ENCODE data around the gene LGALS1.

LGALS1 gene

GRCh38 chr22:37677493-37677974 lies 2.1 kb downstream of the LGALS1 start:
- peak overlapping the region; percentile 46 for H3K4me3 ChIP-seq (ENCODE audit: insufficient read depth, low read depth, low read length)
- WGBS, 2 experiments: 78 to 83% methylated on average over 11 to 15 of the region's 15 CpGs
- no peak overlapping the region for H3K27ac ChIP-seq (ENCODE audit: insufficient read depth, low read depth, low read length, poor library complexity, severe bottlenecking)

GRCh38 chr22:37678372-37678771 lies 2.9 kb downstream of the LGALS1 start:
- Histone ChIP-seq H3K27me3 (ENCODE audit: control insufficient read depth, insufficient read depth, low read length, poor library complexity, severe bottlenecking) (peaks cover 17% of the 10 kb centered on the region), H3K36me3 (ENCODE audit: control insufficient read depth, insufficient read depth, low read length) (no peaks in the 10 kb centered on the region), H3K9me3 (ENCODE audit: control insufficient read depth, low read length) (no peaks in the 10 kb centered on the region), H3K4me3 (ENCODE audit: insufficient read depth, low read depth, low read length) (no peak overlapping the region), H3K4me1 (ENCODE audit: control insufficient read depth, insufficient read depth, low read length) (peaks cover 5% of the 10 kb centered on the region), H3K27ac (ENCODE audit: insufficient read depth, low read depth, low read length, poor library complexity, severe bottlenecking) (no peak overlapping the region)
- 83 to 86% methylated on average over 18 of the region's 18 CpGs for WGBS, 2 experiments

More at GRCh38 chr22:37677493-37677974, 2.1 kb downstream of the LGALS1 start:
- H3K9me3 ChIP-seq (ENCODE audit: control insufficient read depth, low read length): no peaks in the 10 kb centered on the region
- no peaks in the 10 kb centered on the region for H3K36me3 ChIP-seq (ENCODE audit: control insufficient read depth, insufficient read depth, low read length)
- H3K4me1 ChIP-seq (ENCODE audit: control insufficient read depth, insufficient read depth, low read length): peaks cover 5% of the 10 kb centered on the region
- H3K27me3 ChIP-seq (ENCODE audit: control insufficient read depth, insufficient read depth, low read length, poor library complexity, severe bottlenecking): peaks cover 17% of the 10 kb centered on the region

- WGBS, 2 experiments: 90 to 94% methylated on average over 7 to 8 of the region's 8 CpGs
- no peak overlapping the region for H3K27ac ChIP-seq (ENCODE audit: insufficient read depth, low read depth, low read length, poor library complexity, severe bottlenecking)
- no peaks in the 10 kb centered on the region for H3K9me3 ChIP-seq (ENCODE audit: control insufficient read depth, low read length)
- peaks cover 17% of the 10 kb centered on the region for H3K27me3 ChIP-seq (ENCODE audit: control insufficient read depth, insufficient read depth, low read length, poor library complexity, severe bottlenecking)
- no peaks in the 10 kb centered on the region for H3K36me3 ChIP-seq (ENCODE audit: control insufficient read depth, insufficient read depth, low read length)
- H3K4me3 ChIP-seq (ENCODE audit: insufficient read depth, low read depth, low read length): no peak overlapping the region
- H3K4me1 ChIP-seq (ENCODE audit: control insufficient read depth, insufficient read depth, low read length): peaks cover 5% of the 10 kb centered on the region
Measured at GRCh38 chr22:37679670-37680069, 4.2 kb downstream of the LGALS1 start.

- Histone ChIP-seq H3K4me1 (ENCODE audit: control insufficient read depth, insufficient read depth, low read length) (peaks cover 5% of the 10 kb centered on the region), H3K27ac (ENCODE audit: insufficient read depth, low read depth, low read length, poor library complexity, severe bottlenecking) (no peak overlapping the region), H3K4me3 (ENCODE audit: insufficient read depth, low read depth, low read length) (no peak overlapping the region), H3K36me3 (ENCODE audit: control insufficient read depth, insufficient read depth, low read length) (no peaks in the 10 kb centered on the region), H3K9me3 (ENCODE audit: control insufficient read depth, low read length) (no peaks in the 10 kb centered on the region), H3K27me3 (ENCODE audit: control insufficient read depth, insufficient read depth, low read length, poor library complexity, severe bottlenecking) (peaks cover 14% of the 10 kb centered on the region)
- 92 to 93% methylated on average over 7 of the region's 7 CpGs for WGBS, 2 experiments
Measured at GRCh38 chr22:37680191-37680851, 4.9 kb downstream of the LGALS1 start.

GRCh38 chr22:37681001-37681424 lies 5.6 kb downstream of the LGALS1 start:
- Histone ChIP-seq H3K27me3 (ENCODE audit: control insufficient read depth, insufficient read depth, low read length, poor library complexity, severe bottlenecking) (peaks cover 7% of the 10 kb centered on the region), H3K9me3 (ENCODE audit: control insufficient read depth, low read length) (no peaks in the 10 kb centered on the region), H3K4me1 (ENCODE audit: control insufficient read depth, insufficient read depth, low read length) (peaks cover 5% of the 10 kb centered on the region), H3K4me3 (ENCODE audit: insufficient read depth, low read depth, low read length) (no peak overlapping the region), H3K27ac (ENCODE audit: insufficient read depth, low read depth, low read length, poor library complexity, severe bottlenecking) (no peak overlapping the region), H3K36me3 (ENCODE audit: control insufficient read depth, insufficient read depth, low read length) (no peaks in the 10 kb centered on the region)
- 80 to 81% methylated on average over 2 of the region's 2 CpGs for WGBS, 2 experiments

- H3K36me3 ChIP-seq (ENCODE audit: control insufficient read depth, insufficient read depth, low read length): no peaks in the 10 kb centered on the region
Measured at GRCh38 chr22:37681556-37682049, 6.2 kb downstream of the LGALS1 start.

GRCh38 chr22:37684803-37685615 lies 9.6 kb downstream of the LGALS1 start:
- Histone ChIP-seq H3K36me3 (ENCODE audit: control insufficient read depth, insufficient read depth, low read length) (peaks cover 10% of the 10 kb centered on the region), H3K4me3 (ENCODE audit: insufficient read depth, low read depth, low read length) (no peak overlapping the region), H3K9me3 (ENCODE audit: control insufficient read depth, low read length) (no peaks in the 10 kb centered on the region), H3K27ac (ENCODE audit: insufficient read depth, low read depth, low read length, poor library complexity, severe bottlenecking) (no peak overlapping the region), H3K4me1 (ENCODE audit: control insufficient read depth, insufficient read depth, low read length) (no peaks in the 10 kb centered on the region), H3K27me3 (ENCODE audit: control insufficient read depth, insufficient read depth, low read length, poor library complexity, severe bottlenecking) (no peaks in the 10 kb centered on the region)
- 86 to 87% methylated on average over 15 to 16 of the region's 16 CpGs for WGBS, 2 experiments

More at GRCh38 chr22:37681556-37682049, 6.2 kb downstream of the LGALS1 start:
- Histone ChIP-seq H3K4me1 (ENCODE audit: control insufficient read depth, insufficient read depth, low read length) (peaks cover 3% of the 10 kb centered on the region), H3K27ac (ENCODE audit: insufficient read depth, low read depth, low read length, poor library complexity, severe bottlenecking) (no peak overlapping the region), H3K9me3 (ENCODE audit: control insufficient read depth, low read length) (no peaks in the 10 kb centered on the region), H3K4me3 (ENCODE audit: insufficient read depth, low read depth, low read length) (no peak overlapping the region), H3K27me3 (ENCODE audit: control insufficient read depth, insufficient read depth, low read length, poor library complexity, severe bottlenecking) (peaks cover 2% of the 10 kb centered on the region)
- WGBS, 2 experiments: 36% methylated on average over 6 of the region's 6 CpGs

- H3K27me3 ChIP-seq (ENCODE audit: control insufficient read depth, insufficient read depth, low read length, poor library complexity, severe bottlenecking): no peaks in the 10 kb centered on the region
- 3 to 5% methylated on average over 61 to 62 of the region's 62 CpGs for WGBS, 2 experiments
- H3K27ac ChIP-seq (ENCODE audit: insufficient read depth, low read depth, low read length, poor library complexity, severe bottlenecking): no peak within 1 kb of the TSS
- H3K4me3 ChIP-seq (ENCODE audit: insufficient read depth, low read depth, low read length): peak within 1 kb of the TSS; percentile 92
- H3K4me1 ChIP-seq (ENCODE audit: control insufficient read depth, insufficient read depth, low read length): no peaks in the 10 kb centered on the region
- no peaks in the 10 kb centered on the region for H3K9me3 ChIP-seq (ENCODE audit: control insufficient read depth, low read length)
- peaks cover 11% of the 10 kb centered on the region for H3K36me3 ChIP-seq (ENCODE audit: control insufficient read depth, insufficient read depth, low read length)
Measured at GRCh38 chr22:37686002-37686982, 10.9 kb downstream of the LGALS1 start, which contains the start of gene NOL12. Gene NOL12 (plus strand): TSS chr22:37686343. CDS start chr22:37686393, 50 bp downstream.

GRCh38 chr22:37690407-37690806 lies 15.0 kb downstream of the LGALS1 start:
- no peak overlapping the region for H3K4me3 ChIP-seq (ENCODE audit: insufficient read depth, low read depth, low read length)
- no peak overlapping the region for H3K27ac ChIP-seq (ENCODE audit: insufficient read depth, low read depth, low read length, poor library complexity, severe bottlenecking)
- no peaks in the 10 kb centered on the region for H3K4me1 ChIP-seq (ENCODE audit: control insufficient read depth, insufficient read depth, low read length)
- WGBS, 2 experiments: 97% methylated on average over 7 of the region's 7 CpGs
- H3K9me3 ChIP-seq (ENCODE audit: control insufficient read depth, low read length): no peaks in the 10 kb centered on the region
- H3K27me3 ChIP-seq (ENCODE audit: control insufficient read depth, insufficient read depth, low read length, poor library complexity, severe bottlenecking): no peaks in the 10 kb centered on the region
- peaks cover 17% of the 10 kb centered on the region for H3K36me3 ChIP-seq (ENCODE audit: control insufficient read depth, insufficient read depth, low read length)
